Hematopoietic multipotent progenitor cell treated with erythropoietin and hydrocortisone succinate and interleukin-3 and kit ligand, for 15 days (in vitro differentiated cells): ENCODE results near the gene WDFY1.
"Not testable (repeated sequence)": the region's sequence is repeated elsewhere in the genome, so short reads cannot be mapped to it uniquely, and the experiment has no call there.

Source experiments
- DNase-seq: peaks from one replicate; pipeline ENCODE4 v3.0.0-alpha.2; 2015; ENCODE audit warnings: low spot score

WDFY1 gene

DNA sequence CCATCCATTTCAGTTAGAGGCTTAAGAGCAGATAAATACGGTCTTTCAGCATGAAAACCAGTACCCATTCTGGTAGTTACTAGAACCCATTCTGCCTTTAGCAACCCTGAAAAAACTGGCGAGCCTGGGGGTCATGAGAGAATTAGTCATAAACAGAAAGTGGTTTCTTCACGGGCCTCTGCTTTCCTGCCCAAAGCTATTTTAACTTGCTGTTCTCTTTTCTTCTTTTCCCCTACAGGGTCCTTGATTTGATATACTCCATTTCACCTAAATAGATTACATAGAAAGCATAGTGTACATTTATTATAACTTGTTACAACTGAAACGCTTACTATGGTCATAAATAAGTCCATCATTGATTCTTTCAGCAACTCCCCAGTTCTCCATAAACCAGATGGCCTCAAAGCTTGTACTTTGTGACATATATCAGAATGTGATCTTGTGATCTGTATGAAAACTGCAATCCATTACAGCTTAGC lies 48.3 kb downstream of the WDFY1 start:
- DNase-seq, result no peak

- DNase-seq, result no peak
Observed at GRCh38 chr2:223894968-223895367, 50.2 kb downstream of the WDFY1 start.

GRCh38 chr2:223894009-223894408 lies 51.1 kb downstream of the WDFY1 start:
- DNase-seq, result no peak

DNA sequence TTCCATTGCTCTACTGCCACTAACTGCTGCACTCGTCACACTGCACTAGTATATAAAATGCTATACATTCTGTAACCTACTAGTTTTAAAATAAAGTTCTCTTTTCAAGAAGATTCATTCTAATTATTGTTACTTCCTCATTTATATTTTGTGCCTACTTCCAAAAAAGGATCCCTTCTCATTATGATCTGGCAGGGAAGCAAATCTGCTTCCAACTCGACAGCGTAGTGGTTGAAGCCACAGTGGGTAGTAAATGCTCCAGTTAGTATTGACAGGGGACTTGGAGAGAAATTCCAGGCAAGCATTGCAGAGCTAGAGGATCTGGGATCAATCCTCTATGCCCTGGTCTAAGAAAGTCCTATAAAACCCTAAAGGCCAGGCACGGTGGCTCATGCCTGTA lies 54.4 kb downstream of the WDFY1 start:
- DNase-seq, result no peak

DNA sequence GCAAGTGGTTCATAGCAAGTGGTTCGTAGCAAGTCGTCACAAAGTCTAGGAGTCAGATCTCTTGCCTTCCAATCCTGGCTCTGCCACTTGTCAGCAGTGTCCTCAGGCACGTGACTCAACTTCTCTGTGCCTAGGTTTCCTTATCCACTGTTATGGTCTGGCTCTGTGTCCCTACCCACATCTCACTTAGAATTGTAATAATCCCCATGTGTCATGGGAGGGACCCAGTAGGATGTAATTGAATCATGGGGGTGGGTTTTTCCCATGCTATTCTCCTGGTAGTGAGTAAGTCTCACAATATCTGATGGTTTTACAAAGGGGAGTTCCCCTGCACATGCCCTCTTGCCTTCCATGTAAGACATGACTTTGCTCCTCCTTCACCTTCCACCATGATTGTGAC lies 55.9 kb downstream of the WDFY1 start:
- DNase-seq, result no peak

- no peak for DNase-seq
Observed at GRCh38 chr2:223888251-223888650, 56.9 kb downstream of the WDFY1 start.

- DNase-seq, result no peak
Observed at GRCh38 chr2:223887127-223887526, 58.0 kb downstream of the WDFY1 start.

GRCh38 chr2:223886726-223887125 lies 58.4 kb downstream of the WDFY1 start:
- DNase-seq, result no peak

DNA sequence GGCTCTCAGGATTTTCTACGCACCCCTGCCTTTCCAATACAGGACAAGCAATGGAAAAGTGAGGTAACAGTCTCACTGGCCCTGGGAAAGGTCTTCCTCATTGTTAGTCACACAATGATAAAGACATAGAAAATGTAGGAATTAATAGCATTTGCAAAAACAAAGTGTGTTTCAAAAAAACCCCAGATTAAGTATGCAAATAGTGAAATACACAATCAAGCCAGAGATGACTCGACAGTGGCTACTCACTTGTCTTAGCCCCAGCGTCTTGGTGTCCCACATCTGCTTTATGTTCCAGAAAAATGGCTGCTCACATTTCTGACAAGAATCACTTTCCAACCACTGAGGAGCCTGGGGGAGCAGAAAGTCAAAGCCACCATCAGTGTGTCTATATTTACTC lies 60.7 kb downstream of the WDFY1 start:
- no peak for DNase-seq

DNA sequence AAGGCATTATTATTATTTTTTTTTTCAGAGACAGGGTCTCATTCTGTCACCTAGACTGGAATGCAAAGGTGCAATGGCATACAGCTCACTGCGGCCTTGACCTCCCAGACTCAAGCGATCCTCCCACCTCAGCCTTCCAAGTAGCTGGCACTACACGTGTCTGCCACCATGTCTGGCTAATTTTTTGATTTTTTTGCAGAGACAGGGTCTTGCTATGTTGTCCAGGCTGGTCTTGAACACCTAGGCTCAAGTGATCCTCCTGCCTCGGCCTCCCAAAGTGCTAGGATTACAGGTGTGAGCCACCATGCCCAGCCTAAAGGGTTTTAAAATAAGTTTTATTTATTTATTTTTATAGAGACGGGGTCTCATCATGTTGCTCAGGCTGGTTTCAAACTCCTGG lies 62.4 kb downstream of the WDFY1 start:
- no peak for DNase-seq

DNA sequence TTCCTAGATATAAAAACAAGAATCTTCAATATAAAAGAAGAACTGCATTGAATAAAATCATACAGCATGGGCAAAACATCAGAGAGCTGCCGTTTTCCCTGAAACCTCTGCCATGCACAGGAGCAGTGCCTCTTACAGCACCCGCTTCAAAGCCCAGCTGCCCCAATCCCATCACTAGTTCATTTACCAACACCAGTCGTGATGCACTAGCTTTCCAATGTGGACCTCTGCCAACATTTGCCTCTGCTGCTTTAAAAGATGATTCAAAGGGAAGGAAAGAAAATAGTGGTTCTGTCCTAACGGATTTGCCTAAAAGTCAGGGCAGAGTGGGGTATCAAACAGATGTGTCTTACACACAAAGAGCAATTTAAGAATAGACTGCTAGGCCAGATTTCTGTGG lies 64.3 kb downstream of the WDFY1 start:
- DNase-seq, result no peak

DNA sequence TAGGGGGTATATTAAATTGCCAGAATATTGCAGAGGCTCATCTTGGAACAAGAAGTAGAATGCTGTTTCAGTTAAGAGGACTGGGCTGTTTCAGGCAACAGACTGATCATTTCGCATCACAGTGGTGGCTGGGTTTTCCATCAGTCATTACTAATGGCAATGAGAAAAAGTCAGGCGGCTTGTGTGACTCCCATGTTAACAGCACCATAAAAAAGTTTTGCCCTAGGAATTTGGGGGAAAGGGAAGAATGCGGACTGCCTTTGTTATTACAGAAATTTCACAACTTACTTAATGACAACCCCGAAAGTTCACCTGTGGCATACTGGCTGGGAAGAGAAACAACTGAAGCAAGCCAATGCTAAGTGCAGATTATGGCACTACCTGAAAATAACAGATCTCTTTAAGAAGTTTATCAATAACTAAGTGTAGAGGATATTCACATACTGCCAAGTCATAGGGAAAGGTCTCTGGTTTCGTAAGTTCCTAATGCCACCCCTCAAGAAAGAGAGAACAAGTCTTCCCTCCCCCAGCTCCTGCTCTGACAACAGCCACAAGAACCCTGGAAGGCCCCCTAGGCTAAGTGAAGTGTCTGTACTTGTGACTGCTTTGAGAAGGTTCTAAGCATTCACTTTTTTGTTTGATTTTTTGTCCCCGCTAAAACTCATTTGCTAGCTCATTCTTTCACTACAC lies 67.3 kb downstream of the WDFY1 start:
- DNase-seq, result no peak

DNA sequence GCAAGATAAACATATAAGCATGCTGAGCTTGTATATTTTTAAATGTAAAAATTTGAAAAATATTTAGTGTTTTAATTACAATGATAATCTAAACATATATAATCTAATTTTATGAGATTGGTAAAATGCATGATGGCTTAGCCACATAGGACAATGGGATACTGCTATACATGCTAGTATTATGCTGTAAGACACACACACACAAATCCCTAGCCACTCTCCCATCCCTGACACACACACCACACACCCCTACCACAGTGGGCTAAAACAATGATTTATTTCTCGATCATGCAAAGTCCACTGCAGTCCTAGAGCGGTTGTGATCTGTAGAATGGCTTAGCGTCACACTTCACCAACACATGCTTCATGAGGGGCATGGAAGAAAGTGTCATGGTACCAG lies 71.5 kb downstream of the WDFY1 start:
- DNase-seq, result no peak

- DNase-seq, result not testable (repeated sequence)
Observed at GRCh38 chr2:223872772-223873171, 72.4 kb downstream of the WDFY1 start.

- not testable (repeated sequence) for DNase-seq
Observed at GRCh38 chr2:223871661-223872060, 73.5 kb downstream of the WDFY1 start.

- no peak for DNase-seq
Observed at GRCh38 chr2:223870840-223871611, 74.1 kb downstream of the WDFY1 start.

GRCh38 chr2:223868005-223868404 lies 77.1 kb downstream of the WDFY1 start:
- DNase-seq, result no peak

DNA sequence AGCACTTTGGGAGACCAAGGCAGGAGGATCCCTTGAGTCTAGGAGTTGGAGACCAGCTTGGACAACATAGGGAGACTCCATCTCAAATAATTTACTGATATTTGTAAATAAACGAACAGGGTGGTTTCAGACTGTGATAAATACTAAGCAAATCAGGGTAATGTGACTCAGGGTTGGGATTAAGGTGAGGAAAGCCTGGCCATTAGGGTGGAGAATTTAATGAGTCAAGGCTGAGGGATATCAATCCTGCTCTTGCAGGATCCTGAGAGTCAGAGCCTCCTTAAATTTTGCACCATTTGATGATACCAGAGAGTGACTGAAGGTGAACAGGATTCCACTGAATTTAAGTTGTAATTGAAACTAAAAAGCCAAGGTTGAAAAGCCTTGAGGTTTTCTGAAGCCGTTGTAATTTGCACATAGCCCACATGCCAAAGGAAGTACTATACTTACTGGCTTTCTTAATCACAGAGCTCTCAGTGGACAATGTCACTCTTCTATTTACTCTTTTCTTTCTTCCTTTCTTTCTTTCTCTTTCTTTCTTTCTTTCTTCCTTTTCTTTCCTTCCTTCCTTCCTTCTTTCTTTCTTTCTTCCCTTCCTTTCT lies 79.1 kb downstream of the WDFY1 start:
- no peak for DNase-seq

GRCh38 chr2:223865124-223865523 lies 80.0 kb downstream of the WDFY1 start:
- no peak for DNase-seq

DNA sequence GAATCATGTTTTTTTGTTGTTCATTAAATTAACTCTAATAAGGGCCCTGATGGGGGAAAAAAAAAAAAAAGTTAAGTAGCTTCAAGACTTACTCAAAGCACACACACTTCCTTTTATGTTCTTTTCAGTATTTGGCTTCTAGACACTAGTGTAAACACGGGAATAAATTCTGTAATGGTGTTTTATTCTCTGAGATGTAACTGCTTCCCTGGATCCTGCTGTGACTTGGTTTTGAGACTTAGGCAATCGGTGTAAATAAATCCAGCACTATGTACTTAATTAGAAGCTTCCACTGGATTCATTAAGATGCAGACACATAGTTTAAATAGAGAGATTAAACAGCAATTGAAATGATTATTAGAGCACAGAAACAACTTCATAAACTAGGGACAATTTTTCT lies 81.6 kb downstream of the WDFY1 start:
- no peak for DNase-seq

DNA sequence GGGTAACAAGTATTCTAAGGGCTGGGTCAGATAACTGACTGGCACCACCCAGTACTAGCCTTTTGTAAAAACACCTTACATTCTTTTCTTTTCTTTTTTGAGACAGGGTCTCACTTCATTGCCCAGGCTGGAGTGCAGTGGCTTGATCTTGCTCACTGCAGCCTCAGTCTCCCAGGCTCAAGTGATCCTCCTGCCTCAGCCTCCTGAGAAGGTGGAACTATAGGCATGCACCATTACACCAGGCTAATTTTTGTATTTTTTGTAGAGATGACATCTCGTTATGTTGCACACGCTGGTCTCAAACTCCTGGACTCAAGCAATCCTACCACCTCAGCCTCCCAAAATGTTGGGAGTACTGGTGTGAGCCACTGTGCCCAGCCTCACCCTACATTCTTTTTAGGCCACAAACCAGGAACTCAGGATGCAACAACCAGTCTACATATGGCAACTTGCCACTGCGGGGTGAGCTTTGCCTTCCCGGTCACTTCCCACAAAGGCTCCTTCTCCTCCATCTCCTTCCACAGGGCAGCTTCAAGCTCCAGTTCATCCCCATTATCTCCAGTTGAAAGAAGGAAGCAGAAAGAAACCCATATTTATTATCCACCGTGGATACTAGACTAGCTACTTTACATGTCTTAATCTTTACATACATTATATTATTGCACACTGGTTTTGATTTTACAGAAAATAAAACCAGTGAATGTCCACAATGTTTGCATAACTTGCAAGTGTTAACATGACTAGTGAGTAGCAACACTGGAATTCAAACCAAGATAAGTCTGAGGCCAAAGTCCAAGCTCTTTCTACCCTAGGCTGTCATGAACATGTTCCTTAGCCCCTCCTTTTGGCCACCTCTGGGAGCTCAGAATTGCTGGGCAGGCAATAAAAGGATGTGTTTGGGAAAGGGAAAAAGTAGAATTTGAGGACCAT lies 84.1 kb downstream of the WDFY1 start:
- no peak for DNase-seq

- no peak for DNase-seq
Observed at GRCh38 chr2:223859070-223859469, 86.1 kb downstream of the WDFY1 start.
